Measurements from ENCODE around the gene ACOXL.

GRCh38 chr2:110788976-110789375 lies 56.6 kb downstream of the ACOXL start:
- TF ChIP-seq CTCF (IDR thresholded peaks at IDR 0.05; ENCODE audit: insufficient read depth, low read length, poor library complexity, severe bottlenecking) (no peak), EZH2phosphoT487 (conservative IDR thresholded peaks at IDR 0.05; ENCODE audit: low read length) (no peak)
